ENCODE data around the gene RASL12. TPM values are rescaled to one million over a fixed set of nuclear protein-coding genes. Genes with fewer than 3 reads are reported as not detected.
A peak's percentile ranks its signal among the peaks of the same experiment; 100 is the strongest.

Gene RASL12
- total and polyA plus RNA-seq, 2 donors (not counting 1 experiment from before 2014, with no cell fraction given): 9.1 to 50.5 TPM

- Histone ChIP-seq H3K36me3 (ENCODE audit: control insufficient read depth, insufficient read depth, low read length) (peaks cover 2% of the 10 kb centered on the region), H4K20me1 (ENCODE audit: control insufficient read depth, extremely low read depth, insufficient read depth, low read length) (no peaks in the 10 kb centered on the region), H3K9ac (ENCODE audit: insufficient read depth, low read length) (no peak overlapping the region), H3K27ac (ENCODE audit: insufficient read depth, low read length) (no peak overlapping the region), H3K27me3 (ENCODE audit: control insufficient read depth, insufficient read depth, low read length) (no peaks in the 10 kb centered on the region), H3K4me1 (ENCODE audit: control insufficient read depth, extremely low read depth, insufficient read depth, low read length) (peaks cover 21% of the 10 kb centered on the region), H3K9me3 (ENCODE audit: control insufficient read depth, insufficient read depth, low read depth, low read length) (no peaks in the 10 kb centered on the region), H3K4me3 (replicated peaks in 1 of 4; ENCODE audit: control extremely low read depth in 1 of 4, insufficient read depth in 1 of 4, low read depth in 3 of 4, low read length in 4 of 4) (no peak overlapping the region), H2AFZ (ENCODE audit: low read length) (no peak overlapping the region), H3K4me2 (ENCODE audit: extremely low read depth, insufficient read depth, low read length) (no peak overlapping the region), H3K79me2 (ENCODE audit: control insufficient read depth, insufficient read depth, low read length) (no peaks in the 10 kb centered on the region)
- DNase-seq (ENCODE audit: low read depth in 2 of 2): no peak
- TF ChIP-seq, protein P1, sequence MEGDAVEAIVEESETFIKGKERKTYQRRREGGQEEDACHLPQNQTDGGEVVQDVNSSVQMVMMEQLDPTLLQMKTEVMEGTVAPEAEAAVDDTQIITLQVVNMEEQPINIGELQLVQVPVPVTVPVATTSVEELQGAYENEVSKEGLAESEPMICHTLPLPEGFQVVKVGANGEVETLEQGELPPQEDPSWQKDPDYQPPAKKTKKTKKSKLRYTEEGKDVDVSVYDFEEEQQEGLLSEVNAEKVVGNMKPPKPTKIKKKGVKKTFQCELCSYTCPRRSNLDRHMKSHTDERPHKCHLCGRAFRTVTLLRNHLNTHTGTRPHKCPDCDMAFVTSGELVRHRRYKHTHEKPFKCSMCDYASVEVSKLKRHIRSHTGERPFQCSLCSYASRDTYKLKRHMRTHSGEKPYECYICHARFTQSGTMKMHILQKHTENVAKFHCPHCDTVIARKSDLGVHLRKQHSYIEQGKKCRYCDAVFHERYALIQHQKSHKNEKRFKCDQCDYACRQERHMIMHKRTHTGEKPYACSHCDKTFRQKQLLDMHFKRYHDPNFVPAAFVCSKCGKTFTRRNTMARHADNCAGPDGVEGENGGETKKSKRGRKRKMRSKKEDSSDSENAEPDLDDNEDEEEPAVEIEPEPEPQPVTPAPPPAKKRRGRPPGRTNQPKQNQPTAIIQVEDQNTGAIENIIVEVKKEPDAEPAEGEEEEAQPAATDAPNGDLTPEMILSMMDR (conservative IDR thresholded peaks at IDR 0.05 in 1 of 2, IDR thresholded peaks at IDR 0.05 in 1 of 2; ENCODE audit: low read depth in 1 of 2, low read length in 2 of 2): no peak
Observed at GRCh38 chr15:65056106-65056505, 11.7 kb downstream of the RASL12 start.

DNA sequence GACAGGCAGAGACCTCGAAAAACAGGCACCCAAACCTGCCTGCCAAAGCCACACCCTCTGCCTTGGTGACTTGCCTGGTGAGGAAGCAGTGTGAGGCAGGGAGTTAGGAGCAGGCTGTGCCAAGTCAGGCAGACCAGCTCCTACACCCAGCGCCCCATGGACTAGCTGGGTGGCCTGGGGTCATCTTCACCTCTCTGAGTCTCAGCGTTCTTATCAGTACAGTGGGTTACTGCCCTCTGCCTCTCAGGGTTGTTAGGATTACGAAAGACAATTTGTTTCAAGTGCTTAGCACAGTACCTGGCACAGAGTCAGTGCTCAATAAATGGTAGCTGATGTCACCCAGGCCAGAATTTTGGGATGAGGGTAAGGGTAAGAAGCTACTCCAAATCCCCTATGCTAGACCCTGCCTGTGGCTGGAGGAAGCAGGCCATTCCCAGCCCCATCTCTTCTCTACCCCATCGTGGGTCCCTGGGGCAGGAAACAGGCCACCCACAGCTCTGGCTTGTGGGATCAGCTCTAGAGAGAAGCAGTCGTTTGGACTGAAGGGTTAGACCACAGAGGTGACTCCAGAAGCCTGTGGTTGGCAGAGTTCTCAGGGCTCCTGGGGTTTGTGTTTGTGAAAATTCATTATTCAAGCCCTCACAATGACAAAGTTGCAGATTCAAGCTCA, 12.5 kb downstream of the RASL12 start:
- H3K79me2 ChIP-seq (ENCODE audit: control insufficient read depth, insufficient read depth, low read length): no peaks in the 10 kb centered on the region
- peaks cover 2% of the 10 kb centered on the region for H3K36me3 ChIP-seq (ENCODE audit: control insufficient read depth, insufficient read depth, low read length)
- no peak overlapping the region for H3K4me3 ChIP-seq (replicated peaks in 1 of 4; ENCODE audit: control extremely low read depth in 1 of 4, insufficient read depth in 1 of 4, low read depth in 3 of 4, low read length in 4 of 4)
- H3K9ac ChIP-seq (ENCODE audit: insufficient read depth, low read length): no peak overlapping the region
- no peaks in the 10 kb centered on the region for H3K27me3 ChIP-seq (ENCODE audit: control insufficient read depth, insufficient read depth, low read length)
- H3K9me3 ChIP-seq (ENCODE audit: control insufficient read depth, insufficient read depth, low read depth, low read length): no peaks in the 10 kb centered on the region
- DNase-seq (ENCODE audit: low read depth in 2 of 2): peak; percentile 52 to 62
- H3K27ac ChIP-seq (ENCODE audit: insufficient read depth, low read length): no peak overlapping the region
- TF ChIP-seq EZH2 (IDR thresholded peaks at IDR 0.05; ENCODE audit: low read length, missing control alignments): no peak
- TF ChIP-seq, protein P1 (conservative IDR thresholded peaks at IDR 0.05 in 1 of 2, IDR thresholded peaks at IDR 0.05 in 1 of 2; ENCODE audit: low read depth in 1 of 2, low read length in 2 of 2): no peak
- H4K20me1 ChIP-seq (ENCODE audit: control insufficient read depth, extremely low read depth, insufficient read depth, low read length): no peaks in the 10 kb centered on the region
- no peak overlapping the region for H3K4me2 ChIP-seq (ENCODE audit: extremely low read depth, insufficient read depth, low read length)
- H3K4me1 ChIP-seq (ENCODE audit: control insufficient read depth, extremely low read depth, insufficient read depth, low read length): peaks cover 22% of the 10 kb centered on the region
- no peak overlapping the region for H2AFZ ChIP-seq (ENCODE audit: low read length)

GRCh38 chr15:65054333-65055200, 13.2 kb downstream of the RASL12 start:
- Histone ChIP-seq H2AFZ (ENCODE audit: low read length) (no peak overlapping the region), H3K9ac (ENCODE audit: insufficient read depth, low read length) (no peak overlapping the region), H3K27ac (ENCODE audit: insufficient read depth, low read length) (no peak overlapping the region), H3K36me3 (ENCODE audit: control insufficient read depth, insufficient read depth, low read length) (peaks cover 2% of the 10 kb centered on the region), H3K9me3 (ENCODE audit: control insufficient read depth, insufficient read depth, low read depth, low read length) (no peaks in the 10 kb centered on the region), H3K4me2 (ENCODE audit: extremely low read depth, insufficient read depth, low read length) (no peak overlapping the region), H3K27me3 (ENCODE audit: control insufficient read depth, insufficient read depth, low read length) (no peaks in the 10 kb centered on the region), H3K4me1 (ENCODE audit: control insufficient read depth, extremely low read depth, insufficient read depth, low read length) (peaks cover 29% of the 10 kb centered on the region), H3K79me2 (ENCODE audit: control insufficient read depth, insufficient read depth, low read length) (no peaks in the 10 kb centered on the region), H4K20me1 (ENCODE audit: control insufficient read depth, extremely low read depth, insufficient read depth, low read length) (no peaks in the 10 kb centered on the region), H3K4me3 (replicated peaks in 1 of 4; ENCODE audit: control extremely low read depth in 1 of 4, insufficient read depth in 1 of 4, low read depth in 3 of 4, low read length in 4 of 4) (no peak overlapping the region)
- DNase-seq (ENCODE audit: low read depth in 2 of 2): peak; percentile 36 to 73
- TF ChIP-seq, protein P1 (conservative IDR thresholded peaks at IDR 0.05 in 1 of 2, IDR thresholded peaks at IDR 0.05 in 1 of 2; ENCODE audit: low read depth in 1 of 2, low read length in 2 of 2): peak; percentile 85 to 93
- no peak for TF ChIP-seq EZH2 (IDR thresholded peaks at IDR 0.05; ENCODE audit: low read length, missing control alignments)

Measured in fibroblast of lung (primary cell).